H1 (cell line): ENCODE measurements around the gene TELO2. TPM values are rescaled to one million over a fixed set of nuclear protein-coding genes. Genes with fewer than 3 reads are reported as not detected.

Experiments used
- CTCF ChIA-PET: fragments of 300-600 bp; sonication (Branson Sonifier 250); formaldehyde crosslinking; loops from one replicate; lab custom pipeline; 2021; ENCODE audit not compliant: partially characterized antibody; lab: Charles Lee
- POLR2A ChIA-PET: fragments of 300-600 bp; sonication (Branson Sonifier 250); formaldehyde crosslinking; loops from one replicate; lab custom pipeline; 2021; ENCODE audit warnings: inconsistent platforms; ENCODE audit not compliant: partially characterized antibody; lab: Charles Lee
- DNase-seq, 2 experiments: peaks; one replicate each; pipeline versions ENCODE4 v3.0.0 to v3.0.0-alpha.2; 2010 to 2022; ENCODE audit warnings: low spot score in 2 of 2, low read depth in 1 of 2, mixed read lengths in 1 of 2
- FAIRE-seq: peaks from 2 replicates; lab custom pipeline; 2011; peaks lifted over from hg19 to GRCh38; lab: Jason Lieb, UNC
- H2AFZ ChIP-seq: 2 replicates; pipeline ENCODE4 v1.8.1; 2012; ENCODE audit warnings: low read length, inconsistent platforms
- H2AK5ac ChIP-seq: 2 replicates; pipeline ENCODE4 v1.6.1; 2013; ENCODE audit warnings: low read depth, low read length
- H2BK120ac ChIP-seq: replicated peaks from 2 replicates; pipeline ENCODE3; 2013; ENCODE audit warnings: low read depth, low read length, inconsistent platforms
- H2BK12ac ChIP-seq: 2 replicates; pipeline ENCODE4 v1.6.1; 2013; ENCODE audit warnings: low read depth, low read length
- H2BK15ac ChIP-seq: 2 replicates; pipeline ENCODE4 v1.6.1; 2013; ENCODE audit warnings: low read length
- H2BK20ac ChIP-seq: 2 replicates; pipeline ENCODE4 v1.6.1; 2013; ENCODE audit warnings: low read length
- H2BK5ac ChIP-seq: 2 replicates; pipeline ENCODE4 v1.6.1; 2013; ENCODE audit warnings: low read depth, low read length
- H3K14ac ChIP-seq: 2 replicates; pipeline ENCODE4 v1.6.1; 2013; ENCODE audit warnings: inconsistent platforms; ENCODE audit not compliant: insufficient read length
- H3K18ac ChIP-seq: 2 replicates; pipeline ENCODE4 v1.6.1; 2013; ENCODE audit warnings: low read length; ENCODE audit errors: extremely low read depth
- H3K23ac ChIP-seq: 2 replicates; pipeline ENCODE4 v1.6.1; 2013; ENCODE audit warnings: inconsistent platforms; ENCODE audit not compliant: insufficient read length
- H3K23me2 ChIP-seq: 2 replicates; pipeline ENCODE4 v1.6.1; 2013; ENCODE audit warnings: low read depth, low read length
- H3K27ac ChIP-seq: 2 replicates; pipeline ENCODE4 v1.6.1; 2011; ENCODE audit warnings: low read depth, low read length, inconsistent platforms
- H3K27me3 ChIP-seq, 4 experiments: replicated peaks in 1 of 4; 1 replicate in 1 of 4; 2 replicates in 3 of 4; pipeline versions ENCODE4 v1.6.1 to v1.8.1; 2011 to 2013; ENCODE audit warnings: low read length in 3 of 4, mild to moderate bottlenecking in 3 of 4, inconsistent platforms in 2 of 4, mixed read lengths in 2 of 4, moderate library complexity in 1 of 4; ENCODE audit not compliant: control insufficient read depth in 3 of 4, insufficient read depth in 3 of 4; ENCODE audit errors: extremely low read depth in 1 of 4
- H3K36me3 ChIP-seq, 4 experiments: 2 replicates each; pipeline versions ENCODE4 v1.6.1 to v1.8.1; 2011 to 2013; ENCODE audit warnings: mild to moderate bottlenecking in 4 of 4, low read length in 3 of 4, moderate library complexity in 2 of 4, control low read depth in 1 of 4, inconsistent platforms in 1 of 4; ENCODE audit not compliant: insufficient read depth in 4 of 4, control insufficient read depth in 2 of 4
- H3K4ac ChIP-seq: replicated peaks from 2 replicates; pipeline ENCODE3; 2013; ENCODE audit warnings: low read length, low read depth, mixed read lengths, inconsistent platforms; ENCODE audit not compliant: insufficient read length
- H3K4me1 ChIP-seq, 4 experiments: replicated peaks in 1 of 4; 1 replicate in 1 of 4; 2 replicates in 3 of 4; pipeline versions ENCODE4 v1.6.1 to v1.8.1; 2011 to 2013; ENCODE audit warnings: low read length in 3 of 4, inconsistent platforms in 2 of 4, mixed read lengths in 1 of 4; ENCODE audit not compliant: insufficient read depth in 4 of 4, control insufficient read depth in 3 of 4
- H3K4me2 ChIP-seq, 2 experiments: 2 replicates each; pipeline versions ENCODE4 v1.6.1 to v1.8.1; 2011 to 2013; ENCODE audit warnings: low read depth in 2 of 2, low read length in 2 of 2, control low read depth in 1 of 2, inconsistent platforms in 1 of 2, mild to moderate bottlenecking in 1 of 2; ENCODE audit not compliant: insufficient read depth in 1 of 2
- H3K4me3 ChIP-seq, 4 experiments: fragments of 200-600, 300-600 bp in 1 of 4; sonication (generic), shearing (Covaris generic), sonication (Bioruptor Twin) in 1 of 4; 2 replicates each; pipeline versions ENCODE4 v1.5.1 to v1.8.1; 2011 to 2016; ENCODE audit warnings: low read length in 4 of 4, low read depth in 3 of 4, control low read depth in 2 of 4, inconsistent platforms in 2 of 4, mild to moderate bottlenecking in 2 of 4, mixed read lengths in 1 of 4, moderate library complexity in 1 of 4; ENCODE audit not compliant: insufficient read depth in 2 of 4; ENCODE audit errors: extremely low read depth in 1 of 4
- H3K56ac ChIP-seq: replicated peaks from 2 replicates; pipeline ENCODE3; 2013; ENCODE audit warnings: low read depth, mild to moderate bottlenecking, mixed read lengths, low read length, inconsistent platforms; ENCODE audit not compliant: insufficient read length
- H3K79me1 ChIP-seq: 2 replicates; pipeline ENCODE4 v1.6.1; 2013; ENCODE audit warnings: low read depth, low read length, control low read depth
- H3K79me2 ChIP-seq, 2 experiments: 2 replicates each; pipeline versions ENCODE4 v1.6.1 to v1.8.1; 2012 to 2013; ENCODE audit warnings: low read length in 2 of 2, mild to moderate bottlenecking in 2 of 2, inconsistent platforms in 1 of 2; ENCODE audit not compliant: insufficient read depth in 2 of 2, control insufficient read depth in 1 of 2
- H3K9ac ChIP-seq, 4 experiments: replicated peaks in 1 of 4; 1 replicate in 1 of 4; 2 replicates in 3 of 4; pipeline versions ENCODE4 v1.6.1 to v1.8.1; 2011 to 2013; ENCODE audit warnings: low read depth in 3 of 4, low read length in 3 of 4, control low read depth in 2 of 4, mild to moderate bottlenecking in 2 of 4, moderate library complexity in 2 of 4, inconsistent platforms in 1 of 4; ENCODE audit errors: extremely low read depth in 1 of 4
- H3K9me3 ChIP-seq, 2 experiments: 2 replicates each; pipeline versions ENCODE4 v1.6.1 to v1.8.1; 2012 to 2013; ENCODE audit warnings: mild to moderate bottlenecking in 2 of 2, moderate library complexity in 2 of 2, control low read depth in 1 of 2, inconsistent platforms in 1 of 2, low read depth in 1 of 2, low read length in 1 of 2, mixed read lengths in 1 of 2; ENCODE audit not compliant: insufficient read depth in 2 of 2
- H4K20me1 ChIP-seq, 2 experiments: replicated peaks in 1 of 2; 2 replicates each; pipeline versions ENCODE3 to v1.8.1; 2011 to 2013; ENCODE audit warnings: inconsistent platforms in 2 of 2, low read length in 2 of 2, mild to moderate bottlenecking in 1 of 2; ENCODE audit not compliant: insufficient read depth in 2 of 2, control insufficient read depth in 1 of 2
- H4K5ac ChIP-seq: 2 replicates; pipeline ENCODE4 v1.6.1; 2013; ENCODE audit warnings: low read length, low read depth, mixed read lengths, inconsistent platforms; ENCODE audit not compliant: insufficient read length
- H4K8ac ChIP-seq: 2 replicates; pipeline ENCODE4 v1.8.0; 2013; ENCODE audit warnings: mild to moderate bottlenecking, moderate library complexity, low read length, inconsistent platforms; ENCODE audit not compliant: insufficient read depth; ENCODE audit errors: extremely low read depth
- H4K91ac ChIP-seq: replicated peaks from 2 replicates; pipeline ENCODE3; 2013; ENCODE audit warnings: low read length, mixed read lengths, inconsistent platforms; ENCODE audit not compliant: insufficient read length
- ASH2L ChIP-seq: fragments of 200-600, 300-600 bp; sonication (generic); IDR thresholded peaks from one replicate; pipeline ENCODE4 v1.7.1; 2017; ENCODE audit warnings: low read length
- CHD1 ChIP-seq: IDR thresholded peaks from 2 replicates; pipeline ENCODE4 v1.6.1; 2012; ENCODE audit warnings: low read depth, low read length, improper control_type of control experiment
- EZH2 ChIP-seq: fragments of 200-600 bp; sonication (generic); IDR thresholded peaks from 2 replicates; pipeline ENCODE4 v1.7.1; 2012; ENCODE audit warnings: low read depth, mild to moderate bottlenecking, moderate library complexity, low read length, inconsistent platforms; ENCODE audit not compliant: severe bottlenecking
- GABPA ChIP-seq: IDR thresholded peaks from 2 replicates; pipeline ENCODE4 v1.6.1; 2011; ENCODE audit warnings: mild to moderate bottlenecking, low read length, moderate library complexity, borderline replicate concordance; ENCODE audit not compliant: insufficient read depth
- RBBP5 ChIP-seq: IDR thresholded peaks from 2 replicates; pipeline ENCODE4 v1.7.1; 2012; ENCODE audit warnings: low read depth, mild to moderate bottlenecking, inconsistent platforms, low read length, moderate library complexity, borderline replicate concordance
- SIX5 ChIP-seq: IDR thresholded peaks from 2 replicates; pipeline ENCODE4 v1.6.1; 2011; ENCODE audit warnings: mild to moderate bottlenecking, low read depth, low read length
- SUZ12 ChIP-seq: fragments of 200-600 bp; sonication (generic); IDR thresholded peaks from 2 replicates; pipeline ENCODE4 v1.6.1; 2012; ENCODE audit warnings: mild to moderate bottlenecking, inconsistent platforms, low read length, moderate library complexity, mixed read lengths
- TAF7 ChIP-seq: optimal IDR thresholded peaks from 2 replicates; pipeline ENCODE3; 2011; ENCODE audit warnings: low read depth, mild to moderate bottlenecking, inconsistent platforms, low read length, moderate library complexity, borderline replicate concordance
- WGBS, 2 experiments: shearing (Covaris generic) in 1 of 2; methylation state at CpG; one replicate each; pipeline versions ENCODE4 v1.1.6 to v1.1.7; 2013 to 2015; ENCODE audit warnings: low lambda C conversion rate in 2 of 2, mixed read lengths in 2 of 2, inconsistent platforms in 1 of 2, low coverage in 1 of 2, missing lambda C conversion rate in 1 of 2; ENCODE audit not compliant: insufficient replicate concordance in 2 of 2, insufficient coverage in 1 of 2, insufficient read length in 1 of 2; ENCODE audit errors: extremely low coverage in 1 of 2, missing lambda C conversion rate in 1 of 2; 5-methylcytosine and 5-hydroxymethylcytosine counted together
- polyA plus RNA-seq, 7 experiments: library from polyadenylated mRNA; depleted of rRNA in 3 of 7; stranded (reverse) in 5 of 7; unstranded in 2 of 7; fragments of >200 nt in 5 of 7; fragments of 200-250 nt in 2 of 7; gene quantifications; 1 replicate in 5 of 7; 2 replicates in 1 of 7; 4 replicates in 1 of 7; pipeline versions ENCODE4 v1.2.1 to v1.2.3, GENCODE V29; 2011 to 2013; ENCODE audit warnings: missing spikeins in 2 of 7, mixed read lengths in 2 of 7
- total RNA-seq: library from RNA; stranded (reverse); fragmentation: NEBNext Ultra II Directional; extraction: Animal tissue kit (Norgen Biotek cat#: 25700); gene quantifications from 2 replicates; pipeline ENCODE4 v1.2.1, GENCODE V29; 2021
- TF ChIP-seq, protein P1 (sequence below): IDR thresholded peaks from 2 replicates; pipeline ENCODE4 v1.6.1; 2012; ENCODE audit warnings: low read length, inconsistent platforms

Gene TELO2
- total and polyA plus RNA-seq, 2 of the 8 experiments (the other 6 are each of a cell fraction or from before 2014, with no cell fraction given) = 39.3 to 64.8 TPM

DNA sequence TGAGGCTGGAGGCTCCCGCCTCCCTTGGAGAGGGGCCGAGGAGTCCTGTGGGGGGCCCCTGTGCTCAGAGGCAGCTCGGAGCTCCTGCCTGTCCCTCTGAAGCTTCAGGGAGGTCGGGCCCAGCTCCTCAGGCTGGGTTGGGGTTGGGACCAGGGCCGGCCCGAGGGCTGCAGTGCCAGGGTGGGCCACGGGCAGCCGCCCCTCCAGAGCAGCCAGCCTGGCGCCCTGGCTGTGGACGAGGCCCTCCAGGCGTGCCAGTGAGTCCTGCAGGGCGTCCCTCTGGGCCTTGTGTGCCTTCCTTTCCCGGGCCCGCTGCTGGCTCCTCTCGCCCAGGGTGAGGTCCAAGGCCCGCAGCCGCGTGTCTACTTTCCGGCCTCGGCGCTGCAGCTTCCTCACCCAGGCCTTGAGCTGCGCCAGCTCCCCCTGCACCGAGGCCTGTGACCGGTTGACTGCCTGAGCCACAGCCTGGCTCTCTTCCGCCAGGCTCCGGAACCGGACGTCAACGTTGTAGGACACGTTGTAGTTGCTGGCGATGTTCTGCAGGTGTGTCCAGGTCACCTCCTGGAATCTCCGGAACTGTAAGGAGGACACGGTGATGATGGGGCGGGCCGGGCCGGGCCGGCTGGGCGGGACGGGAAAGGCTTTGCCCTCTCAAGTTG lies 5.6 kb upstream of the TELO2 start:
- Histone ChIP-seq H2BK20ac (no peak overlapping the region), H2BK120ac (no peak overlapping the region), H4K5ac (no peak overlapping the region), H2BK12ac (no peak overlapping the region), H3K79me2 (no peaks in the 10 kb centered on the region), H3K9me3 (no peaks in the 10 kb centered on the region; a peak in 1 of 4 replicates), H3K23ac (no peak overlapping the region), H4K91ac (no peak overlapping the region), H4K8ac (peak overlapping the region; percentile 92; the same call in 1 of the 2 replicates), H2AK5ac (no peak overlapping the region), H3K23me2 (no peaks in the 10 kb centered on the region), H3K79me1 (no peaks in the 10 kb centered on the region), H3K4me2 (no peak overlapping the region), H3K14ac (no peak overlapping the region), H3K36me3 (no peaks in the 10 kb centered on the region), H2AFZ (no peak overlapping the region), H3K4me3 (no peak overlapping the region), H3K18ac (no peak overlapping the region), H3K4ac (no peak overlapping the region), H2BK15ac (no peak overlapping the region), H4K20me1 (no peaks in the 10 kb centered on the region), H3K27me3 (peaks cover 0 to 5% (median 0%) of the 10 kb centered on the region in 4 experiments; a peak in 1 of 7 replicates), H3K27ac (no peak overlapping the region), H3K9ac (no peak overlapping the region), H3K4me1 (no peaks in the 10 kb centered on the region), H3K56ac (no peak overlapping the region), H2BK5ac (no peak overlapping the region)
- 93% methylated on average over 28 of the region's 39 CpGs; no CpG with 5 or more reads in 1 of the 2 experiments for WGBS, 2 experiments
- peak in 1 of 2 experiments; percentile 41 for DNase-seq
- ChIA-PET POLR2A (interaction anchor here (0.6 to 2.0 kb wide), 5 partner anchors 10 to 295 kb away, joined by 3 to 8 read pairs (median 4); partner anchors contain the start of genes NUBP2, SPSB3 and UQCC4), CTCF (interaction anchor here (0.9 to 1.2 kb wide), 3 partner anchors 24 to 106 kb away, joined by 3 to 5 read pairs (median 3); no protein-coding TSS in a partner anchor)
- FAIRE-seq = no peak
- no peak for TF ChIP-seq ASH2L
- no peak for TF ChIP-seq TAF7
- no peak for TF ChIP-seq GABPA
- TF ChIP-seq EZH2 = no peak
- TF ChIP-seq SIX5 = no peak
- TF ChIP-seq, protein P1, sequence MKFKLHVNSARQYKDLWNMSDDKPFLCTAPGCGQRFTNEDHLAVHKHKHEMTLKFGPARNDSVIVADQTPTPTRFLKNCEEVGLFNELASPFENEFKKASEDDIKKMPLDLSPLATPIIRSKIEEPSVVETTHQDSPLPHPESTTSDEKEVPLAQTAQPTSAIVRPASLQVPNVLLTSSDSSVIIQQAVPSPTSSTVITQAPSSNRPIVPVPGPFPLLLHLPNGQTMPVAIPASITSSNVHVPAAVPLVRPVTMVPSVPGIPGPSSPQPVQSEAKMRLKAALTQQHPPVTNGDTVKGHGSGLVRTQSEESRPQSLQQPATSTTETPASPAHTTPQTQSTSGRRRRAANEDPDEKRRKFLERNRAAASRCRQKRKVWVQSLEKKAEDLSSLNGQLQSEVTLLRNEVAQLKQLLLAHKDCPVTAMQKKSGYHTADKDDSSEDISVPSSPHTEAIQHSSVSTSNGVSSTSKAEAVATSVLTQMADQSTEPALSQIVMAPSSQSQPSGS = no peak
- TF ChIP-seq RBBP5 = no peak
- no peak for TF ChIP-seq CHD1
- TF ChIP-seq SUZ12 = no peak
